Mesenchymal stem cell (in vitro differentiated cells and primary cell): ENCODE data around the gene OR1J4.

Experiments
- DNase-seq: peaks from one replicate; pipeline ENCODE4 v3.0.0-alpha.2; 2013
- H2AFZ ChIP-seq: one replicate; pipeline ENCODE4 v1.6.1; 2013; ENCODE audit warnings: low read depth, mild to moderate bottlenecking, control low read depth, inconsistent platforms, low read length, moderate library complexity
- H2AK5ac ChIP-seq: 2 replicates; pipeline ENCODE4 v1.6.1; 2013; ENCODE audit warnings: low read length, moderate library complexity, mild to moderate bottlenecking, inconsistent platforms; ENCODE audit not compliant: severe bottlenecking
- H2BK120ac ChIP-seq: one replicate; pipeline ENCODE4 v1.6.1; 2013; ENCODE audit warnings: low read depth, mild to moderate bottlenecking, inconsistent platforms, low read length, moderate library complexity
- H2BK12ac ChIP-seq, 2 experiments: one replicate each; pipeline ENCODE4 v1.6.1; 2013; ENCODE audit warnings: inconsistent platforms in 2 of 2, low read length in 2 of 2, mild to moderate bottlenecking in 2 of 2, moderate library complexity in 2 of 2, control low read depth in 1 of 2
- H2BK15ac ChIP-seq: one replicate; pipeline ENCODE4 v1.6.1; 2013; ENCODE audit warnings: mild to moderate bottlenecking, low read depth, inconsistent platforms; ENCODE audit not compliant: poor library complexity, severe bottlenecking
- H2BK5ac ChIP-seq: 2 replicates; pipeline ENCODE4 v1.6.1; 2013; ENCODE audit warnings: low read depth, mild to moderate bottlenecking, low read length, control low read depth, inconsistent platforms; ENCODE audit not compliant: poor library complexity, severe bottlenecking
- H3K14ac ChIP-seq, 2 experiments: one replicate each; pipeline ENCODE4 v1.6.1; 2013; ENCODE audit warnings: inconsistent platforms in 2 of 2, low read length in 2 of 2, control low read depth in 1 of 2, mild to moderate bottlenecking in 1 of 2, moderate library complexity in 1 of 2
- H3K18ac ChIP-seq, 2 experiments: one replicate each; pipeline ENCODE4 v1.6.1; 2013; ENCODE audit warnings: inconsistent platforms in 2 of 2, low read length in 2 of 2, control low read depth in 1 of 2, low read depth in 1 of 2, mild to moderate bottlenecking in 1 of 2
- H3K23ac ChIP-seq, 2 experiments: one replicate each; pipeline ENCODE4 v1.6.1; 2013; ENCODE audit warnings: inconsistent platforms in 2 of 2, low read length in 2 of 2, mild to moderate bottlenecking in 2 of 2, moderate library complexity in 2 of 2, control low read depth in 1 of 2
- H3K27ac ChIP-seq: 2 replicates; pipeline ENCODE4 v1.5.1; 2013; ENCODE audit warnings: mild to moderate bottlenecking, moderate library complexity, low read length, control low read depth, inconsistent platforms; ENCODE audit not compliant: poor library complexity, severe bottlenecking
- H3K27me3 ChIP-seq, 2 experiments: 2 replicates each; pipeline versions ENCODE4 v1.6.1 to v1.7.0; 2013; ENCODE audit warnings: low read length in 2 of 2, mild to moderate bottlenecking in 2 of 2, moderate library complexity in 2 of 2, control low read depth in 1 of 2, inconsistent platforms in 1 of 2; ENCODE audit not compliant: control insufficient read depth in 1 of 2, insufficient read depth in 1 of 2
- H3K36me3 ChIP-seq, 2 experiments: 2 replicates each; pipeline versions ENCODE4 v1.6.1 to v1.7.0; 2013; ENCODE audit warnings: low read length in 2 of 2, control low read depth in 1 of 2, inconsistent platforms in 1 of 2, low read depth in 1 of 2, mild to moderate bottlenecking in 1 of 2; ENCODE audit not compliant: insufficient read depth in 2 of 2, control insufficient read depth in 1 of 2
- H3K4ac ChIP-seq, 2 experiments: one replicate each; pipeline ENCODE4 v1.6.1; 2013; ENCODE audit warnings: inconsistent platforms in 2 of 2, low read length in 2 of 2, mild to moderate bottlenecking in 2 of 2, moderate library complexity in 2 of 2, control low read depth in 1 of 2, low read depth in 1 of 2
- H3K4me1 ChIP-seq: 2 replicates; pipeline ENCODE4 v1.6.1; 2013; ENCODE audit warnings: low read depth, low read length, control low read depth; ENCODE audit not compliant: control insufficient read depth, insufficient read depth
- H3K4me2 ChIP-seq: 2 replicates; pipeline ENCODE4 v1.6.1; 2013; ENCODE audit warnings: low read length, mild to moderate bottlenecking, inconsistent platforms; ENCODE audit not compliant: poor library complexity, severe bottlenecking
- H3K4me3 ChIP-seq, 2 experiments: 2 replicates each; pipeline versions ENCODE4 v1.5.1 to v1.7.0; 2013; ENCODE audit warnings: low read length in 2 of 2, mild to moderate bottlenecking in 2 of 2, control low read depth in 1 of 2, low read depth in 1 of 2; ENCODE audit not compliant: insufficient read depth in 1 of 2
- H3K79me1 ChIP-seq: replicated peaks from 2 replicates; pipeline ENCODE4 v1.6.1; 2013; ENCODE audit warnings: mild to moderate bottlenecking, control low read depth, low read length, inconsistent platforms; ENCODE audit not compliant: poor library complexity, severe bottlenecking
- H3K9ac ChIP-seq: 2 replicates; pipeline ENCODE4 v1.7.0; 2013; ENCODE audit warnings: mild to moderate bottlenecking, low read length, moderate library complexity
- H3K9me3 ChIP-seq: 2 replicates; pipeline ENCODE4 v1.7.0; 2013; ENCODE audit warnings: mild to moderate bottlenecking, low read length; ENCODE audit not compliant: control insufficient read depth
- H4K8ac ChIP-seq: one replicate; pipeline ENCODE4 v1.6.1; 2013; ENCODE audit warnings: inconsistent platforms, mild to moderate bottlenecking, low read length, moderate library complexity
- H4K91ac ChIP-seq: one replicate; pipeline ENCODE4 v1.6.1; 2013; ENCODE audit warnings: mild to moderate bottlenecking, low read length, inconsistent platforms
- WGBS: methylation state at CpG from one replicate; pipeline ENCODE4 v1.1.7; 2013; ENCODE audit warnings: mixed read lengths; 5-methylcytosine and 5-hydroxymethylcytosine counted together

The OR1J4 gene

DNA sequence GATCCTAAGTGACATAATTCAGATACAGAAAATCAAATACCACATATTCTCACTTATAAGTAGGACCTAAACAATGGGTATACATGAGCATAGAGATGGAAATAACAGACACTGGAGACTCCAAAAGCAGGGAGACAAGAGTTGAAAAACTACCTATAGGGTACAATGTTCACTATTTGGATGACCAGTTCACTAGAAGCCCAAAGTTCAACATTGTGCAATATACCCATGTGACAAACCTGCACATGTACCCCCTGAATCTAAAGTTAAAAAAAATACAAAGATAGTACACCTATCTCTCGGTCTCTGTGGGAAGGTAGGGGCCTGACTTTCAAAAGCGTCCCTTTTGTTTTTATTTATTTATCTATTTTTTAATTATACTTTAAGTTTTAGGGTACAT, 19.8 kb downstream of the OR1J4 start:
- Histone ChIP-seq H3K79me1 (no peaks in the 10 kb centered on the region), H4K8ac (no peak overlapping the region), H4K91ac (no peak overlapping the region), H2AFZ (no peak overlapping the region), H3K23ac (no peak overlapping the region), H3K36me3 (no peaks in the 10 kb centered on the region), H3K4me1 (no peaks in the 10 kb centered on the region), H3K27me3 (no peaks in the 10 kb centered on the region), H2BK15ac (no peak overlapping the region), H2BK5ac (no peak overlapping the region), H2BK12ac (no peak overlapping the region), H3K4me2 (no peak overlapping the region), H3K4me3 (no peak overlapping the region), H3K18ac (no peak overlapping the region), H3K4ac (no peak overlapping the region), H3K14ac (no peak overlapping the region), H3K27ac (no peak overlapping the region), H3K9me3 (no peaks in the 10 kb centered on the region), H3K9ac (no peak overlapping the region), H2AK5ac (no peak overlapping the region), H2BK120ac (no peak overlapping the region)
- no peak for DNase-seq
- no CpG with 5 or more reads among the region's 2 CpGs for WGBS

DNA sequence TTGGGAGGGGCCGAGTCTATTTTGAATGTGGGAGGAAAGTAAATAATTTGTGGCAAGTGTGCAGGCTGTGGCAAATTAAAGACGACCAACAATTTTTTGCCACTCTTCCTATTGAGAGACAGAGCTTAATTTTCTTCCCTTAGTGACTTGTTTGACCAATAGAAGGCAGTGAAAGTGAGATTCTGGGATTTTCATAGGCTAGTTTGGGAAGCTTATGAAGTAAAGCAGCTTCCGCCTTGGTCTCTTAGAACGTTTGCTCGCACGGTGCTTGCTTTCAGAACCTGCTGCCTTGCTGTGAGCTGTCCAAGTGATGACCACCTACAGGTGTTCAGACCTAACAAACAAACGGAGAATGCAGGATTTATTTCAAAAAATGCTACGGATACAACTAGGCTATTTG, 27.3 kb downstream of the OR1J4 start:
- Histone ChIP-seq H3K9me3 (no peaks in the 10 kb centered on the region), H3K18ac (no peak overlapping the region), H4K91ac (no peak overlapping the region), H2AFZ (no peak overlapping the region), H2BK15ac (no peak overlapping the region), H3K4ac (no peak overlapping the region), H3K4me2 (no peak overlapping the region), H4K8ac (no peak overlapping the region), H3K79me1 (no peaks in the 10 kb centered on the region), H3K23ac (no peak overlapping the region), H3K36me3 (no peaks in the 10 kb centered on the region), H3K9ac (no peak overlapping the region), H3K4me1 (no peaks in the 10 kb centered on the region), H2BK12ac (no peak overlapping the region), H2BK120ac (no peak overlapping the region), H2BK5ac (no peak overlapping the region), H3K4me3 (no peak overlapping the region), H2AK5ac (no peak overlapping the region), H3K27me3 (no peaks in the 10 kb centered on the region), H3K27ac (no peak overlapping the region), H3K14ac (no peak overlapping the region)
- DNase-seq = no peak
- WGBS = 86% methylated on average over 5 of the region's 8 CpGs

DNA sequence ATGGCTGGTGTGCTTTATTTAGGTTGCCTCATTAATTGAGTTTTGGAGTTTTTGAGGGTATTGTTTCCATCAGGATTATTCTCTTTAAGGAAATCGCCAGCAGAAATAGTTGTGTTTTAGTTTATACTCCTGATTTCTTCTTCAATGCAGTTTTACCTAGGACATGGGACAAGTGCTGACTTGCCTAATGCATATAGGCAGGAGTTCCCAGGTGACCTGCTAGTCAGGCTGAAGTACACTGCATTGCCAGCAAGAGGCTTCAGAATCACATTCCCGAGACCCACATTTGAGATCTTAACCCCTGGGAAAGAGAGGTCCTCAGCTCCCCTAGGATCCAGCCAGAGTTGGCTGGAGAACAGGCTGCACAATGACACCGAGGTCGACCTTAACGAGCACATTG, 32.4 kb downstream of the OR1J4 start:
- H3K9ac ChIP-seq = no peak overlapping the region
- no peak overlapping the region for H2AFZ ChIP-seq
- H3K27ac ChIP-seq = no peak overlapping the region
- peaks cover 0 to 16% of the 10 kb centered on the region in 2 experiments for H3K27me3 ChIP-seq
- H3K4ac ChIP-seq = no peak overlapping the region
- WGBS = 55% methylated on average over 5 of the region's 5 CpGs
- H2AK5ac ChIP-seq = no peak overlapping the region
- no peak overlapping the region for H3K4me2 ChIP-seq
- no peak overlapping the region for H3K18ac ChIP-seq
- no peak overlapping the region for H3K4me3 ChIP-seq
- H3K14ac ChIP-seq = no peak overlapping the region
- H4K91ac ChIP-seq = no peak overlapping the region
- H3K23ac ChIP-seq = no peak overlapping the region
- no peak for DNase-seq
- H3K79me1 ChIP-seq = no peaks in the 10 kb centered on the region
- no peak overlapping the region for H4K8ac ChIP-seq
- no peak overlapping the region for H2BK5ac ChIP-seq
- no peaks in the 10 kb centered on the region for H3K36me3 ChIP-seq
- H2BK12ac ChIP-seq = no peak overlapping the region
- H2BK120ac ChIP-seq = no peak overlapping the region
- no peaks in the 10 kb centered on the region for H3K9me3 ChIP-seq
- no peak overlapping the region for H2BK15ac ChIP-seq
- H3K4me1 ChIP-seq = no peaks in the 10 kb centered on the region

DNA sequence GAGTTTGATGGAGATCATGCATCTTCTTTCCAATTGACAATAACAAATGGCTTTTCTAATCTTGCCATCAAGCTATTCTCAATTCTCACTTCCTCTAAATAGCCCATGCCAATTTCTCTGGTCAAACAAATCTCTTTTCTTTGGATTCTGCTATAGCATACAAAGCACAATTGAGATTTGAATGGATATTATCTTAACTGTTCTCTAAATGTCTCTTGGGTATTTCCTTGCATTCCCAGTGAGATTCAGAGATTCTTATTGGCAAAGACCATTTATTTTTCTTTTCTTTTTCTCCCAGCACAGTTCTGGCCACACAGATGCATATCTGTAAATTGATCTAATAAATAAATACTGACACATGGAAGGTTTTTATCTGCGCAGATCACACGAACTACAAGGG, 33.9 kb downstream of the OR1J4 start, which contains the start of gene OR1N2:
OR1N2 (plus strand) TSS at position 301 of the 400 bp plus-strand sequence. CDS start 100 bp downstream, outside the sequence.
- DNase-seq = no peak
- no peak within 1 kb of the TSS for H3K14ac ChIP-seq
- no peaks in the 10 kb centered on the region for H3K9me3 ChIP-seq
- H3K4me3 ChIP-seq = no peak within 1 kb of the TSS
- no peak within 1 kb of the TSS for H2BK120ac ChIP-seq
- no peak within 1 kb of the TSS for H3K23ac ChIP-seq
- H3K79me1 ChIP-seq = no peaks in the 10 kb centered on the region
- H2AFZ ChIP-seq = no peak within 1 kb of the TSS
- WGBS = 77% methylated on average over 2 of the region's 2 CpGs
- no peak within 1 kb of the TSS for H3K4ac ChIP-seq
- no peak within 1 kb of the TSS for H3K18ac ChIP-seq
- H3K4me2 ChIP-seq = no peak within 1 kb of the TSS
- no peaks in the 10 kb centered on the region for H3K4me1 ChIP-seq
- H3K36me3 ChIP-seq = no peaks in the 10 kb centered on the region
- no peak within 1 kb of the TSS for H2BK15ac ChIP-seq
- H3K27me3 ChIP-seq = peaks cover 0 to 16% of the 10 kb centered on the region in 2 experiments
- H2AK5ac ChIP-seq = no peak within 1 kb of the TSS
- H2BK5ac ChIP-seq = no peak within 1 kb of the TSS
- H3K27ac ChIP-seq = no peak within 1 kb of the TSS
- H2BK12ac ChIP-seq = no peak within 1 kb of the TSS
- no peak within 1 kb of the TSS for H4K8ac ChIP-seq
- H3K9ac ChIP-seq = no peak within 1 kb of the TSS
- H4K91ac ChIP-seq = no peak within 1 kb of the TSS
